Transverse colon (tissue), 4 donors: ENCODE results near the gene MYBPC1. TPM values are rescaled to one million over a fixed set of nuclear protein-coding genes. Genes with fewer than 3 reads are reported as not detected.
A peak's percentile ranks its signal among the peaks of the same experiment; 100 is the strongest.

ENCODE experiments used
- DNase-seq: peaks from one replicate; pipeline ENCODE4 v3.0.0-alpha.2; 2019
- H3K27ac ChIP-seq, 4 donors: fragments of 200-600 bp; sonication (generic); 2 replicates each; pipeline ENCODE4 v1.5.1; 2016 to 2018; ENCODE audit warnings: inconsistent platforms in 4 of 4
- H3K27me3 ChIP-seq: fragments of 200-600 bp; sonication (generic); 2 replicates; pipeline ENCODE4 v1.5.1; 2017; ENCODE audit warnings: inconsistent platforms
- H3K36me3 ChIP-seq, 4 donors: fragments of 200-600 bp; sonication (generic); 2 replicates each; pipeline ENCODE4 v1.5.1; 2017 to 2019; ENCODE audit warnings: inconsistent platforms in 4 of 4
- H3K4me1 ChIP-seq, 4 donors: fragments of 200-600 bp; sonication (generic); 2 replicates each; pipeline ENCODE4 v1.5.1; 2017 to 2020; ENCODE audit warnings: inconsistent platforms in 4 of 4
- H3K4me3 ChIP-seq, 4 donors: fragments of 200-600 bp; sonication (generic); 1 replicate in 1 of 4; 2 replicates in 3 of 4; pipeline versions ENCODE4 v1.5.1 to v1.6.1; 2017 to 2019; ENCODE audit warnings: inconsistent platforms in 4 of 4
- H3K9me3 ChIP-seq, 2 donors: fragments of 200-600 bp; sonication (generic); 2 replicates each; pipeline ENCODE4 v1.5.1; 2017 to 2019; ENCODE audit warnings: inconsistent platforms in 2 of 2
- EP300 ChIP-seq: sonication (generic); formaldehyde crosslinking; IDR thresholded peaks from one replicate; pipeline ENCODE4 v1.6.1; 2017; ENCODE audit warnings: antibody characterized with exemption, low read depth
- POLR2A ChIP-seq: fragments of 450-650 bp; IDR thresholded peaks from one replicate; pipeline ENCODE4 v1.6.1; 2016; ENCODE audit warnings: antibody characterized with exemption, mild to moderate bottlenecking, moderate library complexity
- POLR2AphosphoS5 ChIP-seq, 3 donors: sonication (generic); formaldehyde crosslinking; IDR thresholded peaks; one replicate each; pipeline ENCODE4 v1.6.1; 2016; ENCODE audit warnings: antibody characterized with exemption in 3 of 3
- WGBS, 2 donors: methylation state at CpG; one replicate each; pipeline ENCODE4 v1.1.5; 2018; ENCODE audit warnings: low coverage in 1 of 2; 5-methylcytosine and 5-hydroxymethylcytosine counted together
- in situ Hi-C, 4 donors: fragments of 200-750 bp; cut with MboI; loops; one replicate each; pipeline versions ENCODE4 v1.15.0 to v1.15.1; 2017; ENCODE audit warnings: low sequenced_read_pairs in 3 of 4, low pct_ligation_motif_present in 1 of 4, low pct_unique_long_range_greater_than_20kb in 1 of 4
- intact Hi-C: fragments of 100-400 bp; cut with DNase I; formaldehyde crosslinking; loops from one replicate; pipeline ENCODE4 v1.15.1; 2023; ENCODE audit warnings: low total_unique reads
- total RNA-seq, 4 donors: library from RNA; depleted of rRNA; stranded (reverse); fragments of >200 nt; gene quantifications; one replicate each; pipeline ENCODE4 v1.1.0, GENCODE V29; 2016
- TF ChIP-seq, protein P1 (sequence below), 5 experiments: fragments of 200-600 bp in 3 of 5; fragments of 450-650 bp in 2 of 5; sonication (generic) in 3 of 5; IDR thresholded peaks; 1 replicate in 2 of 5; 2 replicates in 3 of 5; pipeline ENCODE4 v1.5.1; 2016 to 2017; ENCODE audit warnings: antibody characterized with exemption in 5 of 5, inconsistent platforms in 3 of 5, mild to moderate bottlenecking in 2 of 5, moderate library complexity in 1 of 5

Gene MYBPC1
- total RNA-seq, 4 donors from 2014 or later, result 151 to 247 (median 182) TPM; not detected in 1

GRCh38 chr12:101604132-101604531 lies 9.4 kb downstream of the MYBPC1 start:
- in situ Hi-C loops (no loop called here), intact Hi-C loops (no loop called here)
- no peaks in the 10 kb centered on the region for H3K36me3 ChIP-seq
- DNase-seq, result no peak
- peaks cover 3 to 62% (median 34%) of the 10 kb centered on the region in 4 donors for H3K4me1 ChIP-seq
- 44 to 53% methylated on average over 1 of the region's 1 CpG for WGBS, 2 donors
- TF ChIP-seq POLR2A, result no peak
- TF ChIP-seq, protein P1, sequence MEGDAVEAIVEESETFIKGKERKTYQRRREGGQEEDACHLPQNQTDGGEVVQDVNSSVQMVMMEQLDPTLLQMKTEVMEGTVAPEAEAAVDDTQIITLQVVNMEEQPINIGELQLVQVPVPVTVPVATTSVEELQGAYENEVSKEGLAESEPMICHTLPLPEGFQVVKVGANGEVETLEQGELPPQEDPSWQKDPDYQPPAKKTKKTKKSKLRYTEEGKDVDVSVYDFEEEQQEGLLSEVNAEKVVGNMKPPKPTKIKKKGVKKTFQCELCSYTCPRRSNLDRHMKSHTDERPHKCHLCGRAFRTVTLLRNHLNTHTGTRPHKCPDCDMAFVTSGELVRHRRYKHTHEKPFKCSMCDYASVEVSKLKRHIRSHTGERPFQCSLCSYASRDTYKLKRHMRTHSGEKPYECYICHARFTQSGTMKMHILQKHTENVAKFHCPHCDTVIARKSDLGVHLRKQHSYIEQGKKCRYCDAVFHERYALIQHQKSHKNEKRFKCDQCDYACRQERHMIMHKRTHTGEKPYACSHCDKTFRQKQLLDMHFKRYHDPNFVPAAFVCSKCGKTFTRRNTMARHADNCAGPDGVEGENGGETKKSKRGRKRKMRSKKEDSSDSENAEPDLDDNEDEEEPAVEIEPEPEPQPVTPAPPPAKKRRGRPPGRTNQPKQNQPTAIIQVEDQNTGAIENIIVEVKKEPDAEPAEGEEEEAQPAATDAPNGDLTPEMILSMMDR (IDR thresholded peaks at IDR 0.05), result no peak
- no peak for TF ChIP-seq EP300
- no peak for TF ChIP-seq POLR2AphosphoS5 (IDR thresholded peaks at IDR 0.05)
- peak overlapping the region in 3 of 4 donors; percentile 12 to 22 (median 21) for H3K27ac ChIP-seq
- no peak overlapping the region for H3K4me3 ChIP-seq
- no peaks in the 10 kb centered on the region for H3K27me3 ChIP-seq
- no peaks in the 10 kb centered on the region for H3K9me3 ChIP-seq

- Histone ChIP-seq H3K27ac (peak overlapping the region; percentile 76 to 83 (median 82)), H3K4me1 (peaks cover 3 to 47% (median 25%) of the 10 kb centered on the region in 4 donors), H3K36me3 (no peaks in the 10 kb centered on the region), H3K9me3 (no peaks in the 10 kb centered on the region), H3K27me3 (no peaks in the 10 kb centered on the region), H3K4me3 (peak overlapping the region in 1 of 4 donors; percentile 16)
- no peak for DNase-seq
- 43 to 56% methylated on average over 1 to 2 of the region's 2 CpGs for WGBS, 2 donors
- intact Hi-C loops, result no loop called here
- in situ Hi-C loops, result no loop called here
- TF ChIP-seq POLR2AphosphoS5 (IDR thresholded peaks at IDR 0.05) (no peak), POLR2A (no peak), EP300 (no peak)
- TF ChIP-seq, protein P1 (IDR thresholded peaks at IDR 0.05), result no peak
Observed at GRCh38 chr12:101607894-101608293, 13.1 kb downstream of the MYBPC1 start.

DNA sequence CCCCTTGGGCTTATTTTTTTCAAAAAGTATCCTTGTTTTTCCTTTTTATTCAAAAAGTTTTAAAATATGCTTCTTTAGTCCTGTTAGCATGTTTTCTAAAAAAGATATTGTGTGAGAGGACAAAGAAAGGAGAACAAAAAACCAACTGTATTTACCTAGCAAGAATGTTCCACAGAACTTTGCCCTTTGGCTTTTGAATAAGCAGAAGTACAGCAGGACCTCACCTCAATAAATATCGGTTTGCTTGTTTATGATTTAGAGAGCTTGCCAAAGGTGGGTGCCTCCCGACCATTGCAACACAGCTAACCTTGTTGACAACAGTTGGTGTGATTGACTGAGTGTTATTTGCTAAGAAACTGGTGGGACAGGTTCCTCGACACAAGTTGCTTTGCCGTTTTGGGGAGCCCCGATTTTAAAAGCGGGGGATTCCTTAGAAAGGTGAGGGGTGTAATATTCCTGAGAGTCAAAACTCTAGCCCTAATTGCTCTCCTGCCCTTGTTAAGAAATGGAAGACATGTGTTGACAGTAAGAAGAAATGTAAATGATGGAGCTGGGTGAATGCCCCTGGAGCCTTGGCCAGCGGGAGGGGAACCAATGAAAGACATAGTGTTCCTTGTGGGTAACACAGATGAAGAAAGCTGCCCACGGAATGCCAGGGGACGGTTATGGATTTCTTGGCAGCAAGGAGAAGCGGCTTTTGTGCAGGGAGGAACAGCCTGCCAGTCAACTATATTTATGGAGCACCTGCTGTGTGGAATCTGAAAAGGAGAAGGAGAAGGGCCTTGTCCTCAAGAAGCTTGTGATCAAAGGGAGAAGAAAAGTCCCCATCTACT lies 13.7 kb downstream of the MYBPC1 start:
- H3K4me3 ChIP-seq, result peak overlapping the region in 1 of 4 donors; percentile 16
- 42 to 45% methylated on average over 10 of the region's 10 CpGs for WGBS, 2 donors
- no peaks in the 10 kb centered on the region for H3K27me3 ChIP-seq
- intact Hi-C loops (no loop called here), in situ Hi-C loops (no loop called here)
- H3K4me1 ChIP-seq, result peaks cover 3 to 43% (median 25%) of the 10 kb centered on the region in 4 donors
- TF ChIP-seq POLR2AphosphoS5 (IDR thresholded peaks at IDR 0.05), result peak in 2 of 3 donors; percentile 48 to 66
- TF ChIP-seq EP300, result peak; percentile 76
- TF ChIP-seq, protein P1 (IDR thresholded peaks at IDR 0.05), result no peak
- H3K27ac ChIP-seq, result peak overlapping the region; percentile 76 to 83 (median 82)
- no peaks in the 10 kb centered on the region for H3K36me3 ChIP-seq
- DNase-seq, result peak; percentile 75
- H3K9me3 ChIP-seq, result no peaks in the 10 kb centered on the region

DNA sequence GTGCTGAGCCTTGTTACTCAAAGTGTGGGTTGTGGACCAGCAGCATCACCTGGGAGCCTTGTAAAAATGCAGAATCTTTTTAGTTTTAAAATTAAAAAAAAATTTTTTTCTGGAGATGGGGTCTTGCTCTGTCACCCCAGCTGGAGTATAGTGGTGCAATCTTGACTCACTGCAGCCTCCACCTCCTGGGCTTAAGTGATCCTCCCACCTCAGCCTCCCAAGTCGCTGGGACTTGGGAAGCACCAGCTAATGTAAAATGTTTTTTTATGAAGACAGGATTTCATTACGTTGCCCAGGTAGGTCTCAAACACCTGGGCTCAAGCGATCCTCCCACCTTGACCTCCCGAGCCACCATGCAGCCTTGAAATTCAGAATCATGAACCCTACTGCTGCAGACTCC lies 14.4 kb downstream of the MYBPC1 start:
- intact Hi-C loops, result no loop called here
- WGBS, 2 donors, result 93 to 95% methylated on average over 3 to 4 of the region's 4 CpGs
- Histone ChIP-seq H3K4me3 (no peak overlapping the region), H3K27ac (peak overlapping the region; percentile 73 to 83 (median 78)), H3K9me3 (no peaks in the 10 kb centered on the region), H3K4me1 (peaks cover 3 to 37% (median 25%) of the 10 kb centered on the region in 4 donors), H3K27me3 (no peaks in the 10 kb centered on the region), H3K36me3 (no peaks in the 10 kb centered on the region)
- TF ChIP-seq POLR2A (no peak), EP300 (no peak), POLR2AphosphoS5 (IDR thresholded peaks at IDR 0.05) (no peak)
- TF ChIP-seq, protein P1 (IDR thresholded peaks at IDR 0.05), result no peak
- no peak for DNase-seq
- in situ Hi-C loops, result no loop called here
